ENCODE data around the gene PRICKLE1.

DNA sequence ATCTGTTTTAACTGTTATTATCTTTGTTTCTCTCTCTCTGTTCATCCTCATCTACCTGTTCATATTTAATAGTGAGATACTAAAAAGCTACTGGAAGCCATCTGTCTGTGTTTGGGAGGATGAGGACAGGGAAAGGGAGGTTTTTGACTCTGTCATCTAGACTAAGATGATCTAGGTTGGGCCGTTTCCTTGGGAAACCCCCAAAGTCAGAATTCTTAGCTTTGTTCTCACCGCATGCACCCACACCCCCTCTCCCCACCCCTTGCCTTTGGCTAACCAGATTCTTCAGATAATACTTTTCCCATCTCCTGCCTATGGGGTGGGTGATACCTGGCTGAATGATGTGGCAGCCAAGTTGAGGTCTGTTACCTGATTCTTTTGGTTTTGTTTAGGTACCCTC lies 73.0 kb downstream of the PRICKLE1 start:
- no peak for TF ChIP-seq EZH2 (IDR thresholded peaks at IDR 0.05; ENCODE audit: borderline replicate concordance)
- TF ChIP-seq, protein P1, sequence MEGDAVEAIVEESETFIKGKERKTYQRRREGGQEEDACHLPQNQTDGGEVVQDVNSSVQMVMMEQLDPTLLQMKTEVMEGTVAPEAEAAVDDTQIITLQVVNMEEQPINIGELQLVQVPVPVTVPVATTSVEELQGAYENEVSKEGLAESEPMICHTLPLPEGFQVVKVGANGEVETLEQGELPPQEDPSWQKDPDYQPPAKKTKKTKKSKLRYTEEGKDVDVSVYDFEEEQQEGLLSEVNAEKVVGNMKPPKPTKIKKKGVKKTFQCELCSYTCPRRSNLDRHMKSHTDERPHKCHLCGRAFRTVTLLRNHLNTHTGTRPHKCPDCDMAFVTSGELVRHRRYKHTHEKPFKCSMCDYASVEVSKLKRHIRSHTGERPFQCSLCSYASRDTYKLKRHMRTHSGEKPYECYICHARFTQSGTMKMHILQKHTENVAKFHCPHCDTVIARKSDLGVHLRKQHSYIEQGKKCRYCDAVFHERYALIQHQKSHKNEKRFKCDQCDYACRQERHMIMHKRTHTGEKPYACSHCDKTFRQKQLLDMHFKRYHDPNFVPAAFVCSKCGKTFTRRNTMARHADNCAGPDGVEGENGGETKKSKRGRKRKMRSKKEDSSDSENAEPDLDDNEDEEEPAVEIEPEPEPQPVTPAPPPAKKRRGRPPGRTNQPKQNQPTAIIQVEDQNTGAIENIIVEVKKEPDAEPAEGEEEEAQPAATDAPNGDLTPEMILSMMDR (IDR thresholded peaks at IDR 0.05; ENCODE audit: poor library complexity), result no peak

Measured in hepatocyte (in vitro differentiated cells).